Transverse colon (tissue), 4 donors: ENCODE measurements around the gene RAD51C.

Experiments used
- CTCF ChIP-seq, 5 experiments: fragments of 200-600 bp in 3 of 5; fragments of 450-650 bp in 2 of 5; sonication (generic) in 3 of 5; IDR thresholded peaks; 1 replicate in 2 of 5; 2 replicates in 3 of 5; pipeline ENCODE4 v1.5.1; 2016 to 2017; ENCODE audit warnings: antibody characterized with exemption in 5 of 5, inconsistent platforms in 3 of 5, mild to moderate bottlenecking in 2 of 5, moderate library complexity in 1 of 5
- POLR2A ChIP-seq: fragments of 450-650 bp; IDR thresholded peaks from one replicate; pipeline ENCODE4 v1.6.1; 2016; ENCODE audit warnings: antibody characterized with exemption, mild to moderate bottlenecking, moderate library complexity
- POLR2AphosphoS5 ChIP-seq, 3 donors: sonication (generic); formaldehyde crosslinking; IDR thresholded peaks; one replicate each; pipeline ENCODE4 v1.6.1; 2016; ENCODE audit warnings: antibody characterized with exemption in 3 of 3

- TF ChIP-seq CTCF (IDR thresholded peaks at IDR 0.05) (no peak), POLR2A (no peak), POLR2AphosphoS5 (IDR thresholded peaks at IDR 0.05) (no peak)
These were observed 9.7 kb downstream of the RAD51C start for GRCh38 chr17:58702045-58702476.
